ENCODE measurements around the gene PTPRO.

PTPRO gene

DNA sequence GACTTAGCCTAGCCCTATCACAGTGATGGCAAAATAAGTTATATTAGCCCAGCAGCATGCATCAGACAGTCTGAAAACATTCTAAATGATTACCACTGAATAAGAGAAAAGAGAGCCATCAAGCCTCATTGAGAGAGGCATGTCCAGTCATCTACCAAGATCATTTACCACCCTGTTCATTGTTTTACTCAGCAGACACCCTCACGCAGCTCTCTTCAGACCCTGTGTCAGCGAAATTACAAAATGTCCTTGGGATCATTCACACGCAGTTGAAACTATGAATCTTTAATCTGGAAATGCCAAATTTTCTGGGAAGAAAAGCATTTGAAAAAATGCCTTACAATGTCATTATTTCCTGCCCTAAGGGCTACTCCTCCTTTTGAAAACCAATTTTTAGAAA is 89.5 kb downstream of the PTPRO start:
- DNase-seq (ENCODE audit: insufficient read length) (no peak), FAIRE-seq (no peak)
- TF ChIP-seq TAF1 (IDR thresholded peaks at IDR 0.05; ENCODE audit: borderline replicate concordance, low read depth, low read length) (no peak), POLR2A (IDR thresholded peaks at IDR 0.05; ENCODE audit: low read depth, low read length) (no peak), POLR2AphosphoS5 (IDR thresholded peaks at IDR 0.05; ENCODE audit: low read depth, low read length) (no peak)

- no peak for TF ChIP-seq POLR2A (IDR thresholded peaks at IDR 0.05; ENCODE audit: low read depth, low read length)
- no peak for TF ChIP-seq TAF1 (IDR thresholded peaks at IDR 0.05; ENCODE audit: borderline replicate concordance, low read depth, low read length)
- TF ChIP-seq POLR2AphosphoS5 (IDR thresholded peaks at IDR 0.05; ENCODE audit: low read depth, low read length), result no peak
- FAIRE-seq (no peak), DNase-seq (ENCODE audit: insufficient read length) (no peak)
These were observed 95.4 kb downstream of the PTPRO start for GRCh38 chr12:15417691-15418090.

GRCh38 chr12:15423629-15424028 is 101.3 kb downstream of the PTPRO start:
- no peak for DNase-seq (ENCODE audit: insufficient read length)

GRCh38 chr12:15427913-15428312 is 105.6 kb downstream of the PTPRO start:
- FAIRE-seq (no peak), DNase-seq (ENCODE audit: insufficient read length) (no peak)
- TF ChIP-seq TAF1 (IDR thresholded peaks at IDR 0.05; ENCODE audit: borderline replicate concordance, low read depth, low read length) (no peak), POLR2A (IDR thresholded peaks at IDR 0.05; ENCODE audit: low read depth, low read length) (no peak), POLR2AphosphoS5 (IDR thresholded peaks at IDR 0.05; ENCODE audit: low read depth, low read length) (no peak)

More at GRCh38 chr12:15423629-15424028, 101.3 kb downstream of the PTPRO start:
- TF ChIP-seq POLR2A (IDR thresholded peaks at IDR 0.05; ENCODE audit: low read depth, low read length), result no peak
- TF ChIP-seq TAF1 (IDR thresholded peaks at IDR 0.05; ENCODE audit: borderline replicate concordance, low read depth, low read length), result no peak
- no peak for TF ChIP-seq POLR2AphosphoS5 (IDR thresholded peaks at IDR 0.05; ENCODE audit: low read depth, low read length)
- no peak for FAIRE-seq

DNA sequence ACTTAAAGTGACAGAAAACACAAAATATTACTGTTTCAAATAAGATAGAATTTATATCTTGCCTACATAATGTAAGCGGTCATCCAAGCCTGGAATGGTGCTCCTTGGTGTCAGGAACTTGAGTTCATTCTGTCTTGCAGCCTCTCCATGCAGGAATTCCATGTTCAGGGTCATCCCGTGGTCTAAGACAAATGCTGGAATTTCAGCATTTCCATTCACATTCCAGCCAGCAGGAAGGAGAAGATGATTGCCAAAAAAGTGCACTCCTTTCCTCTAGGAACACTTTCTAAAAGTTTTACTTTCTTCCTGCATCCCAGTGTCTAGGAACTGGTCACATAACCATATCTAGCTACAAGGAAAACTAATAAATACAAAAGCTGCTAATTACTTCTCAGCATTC is 106.3 kb downstream of the PTPRO start:
- TF ChIP-seq POLR2AphosphoS5 (IDR thresholded peaks at IDR 0.05; ENCODE audit: low read depth, low read length), result no peak
- TF ChIP-seq TAF1 (IDR thresholded peaks at IDR 0.05; ENCODE audit: borderline replicate concordance, low read depth, low read length), result no peak
- TF ChIP-seq POLR2A (IDR thresholded peaks at IDR 0.05; ENCODE audit: low read depth, low read length), result no peak
- no peak for FAIRE-seq
- DNase-seq (ENCODE audit: insufficient read length), result no peak

- FAIRE-seq (no peak), DNase-seq (ENCODE audit: insufficient read length) (no peak)
- TF ChIP-seq POLR2A (IDR thresholded peaks at IDR 0.05; ENCODE audit: low read depth, low read length), result no peak
- no peak for TF ChIP-seq POLR2AphosphoS5 (IDR thresholded peaks at IDR 0.05; ENCODE audit: low read depth, low read length)
- TF ChIP-seq TAF1 (IDR thresholded peaks at IDR 0.05; ENCODE audit: borderline replicate concordance, low read depth, low read length), result no peak
These were observed 107.0 kb downstream of the PTPRO start for GRCh38 chr12:15429262-15429661.

DNA sequence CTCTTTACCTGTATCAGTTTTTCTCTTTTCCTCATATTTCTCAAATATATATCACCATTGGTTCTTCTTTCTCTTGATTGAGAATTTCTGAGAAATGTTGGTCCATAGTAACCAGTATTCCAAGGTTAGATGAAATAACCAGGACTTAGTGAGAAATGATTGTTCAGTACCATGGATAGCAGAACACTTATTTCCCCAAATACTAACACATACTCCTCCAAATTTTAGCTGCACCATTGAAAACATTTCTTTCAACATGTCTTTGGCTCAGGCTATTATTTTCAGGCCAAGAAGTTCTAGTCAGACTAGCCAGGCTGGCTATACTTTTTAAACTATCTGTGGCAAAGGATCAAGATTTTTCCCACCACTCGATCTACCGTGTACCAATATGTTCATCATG is 113.3 kb downstream of the PTPRO start:
- no peak for FAIRE-seq
- TF ChIP-seq TAF1 (IDR thresholded peaks at IDR 0.05; ENCODE audit: borderline replicate concordance, low read depth, low read length) (no peak), POLR2A (IDR thresholded peaks at IDR 0.05; ENCODE audit: low read depth, low read length) (no peak), POLR2AphosphoS5 (IDR thresholded peaks at IDR 0.05; ENCODE audit: low read depth, low read length) (no peak)
- no peak for DNase-seq (ENCODE audit: insufficient read length)

DNA sequence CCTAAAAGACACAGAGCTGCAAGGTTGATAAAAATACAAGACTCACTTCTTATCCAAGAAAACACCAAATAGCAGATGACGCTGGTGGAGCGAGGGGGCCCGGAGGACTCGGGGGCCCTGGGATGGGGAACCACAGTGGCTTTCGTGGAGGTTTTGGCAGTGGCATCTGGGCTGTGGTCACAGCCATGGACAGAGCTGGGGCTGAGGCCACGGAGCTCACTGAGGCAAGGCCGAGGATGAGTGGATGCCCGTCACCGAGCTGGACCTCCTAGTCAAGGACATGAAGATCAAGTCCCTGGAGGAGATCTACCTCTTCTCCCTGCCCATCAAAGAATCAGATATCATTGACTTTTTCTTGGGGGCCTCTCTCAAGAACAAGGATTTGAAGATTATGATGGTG is 117.2 kb downstream of the PTPRO start:
- no peak for FAIRE-seq
- TF ChIP-seq POLR2A (IDR thresholded peaks at IDR 0.05; ENCODE audit: low read depth, low read length), result no peak
- TF ChIP-seq TAF1 (IDR thresholded peaks at IDR 0.05; ENCODE audit: borderline replicate concordance, low read depth, low read length), result no peak

DNA sequence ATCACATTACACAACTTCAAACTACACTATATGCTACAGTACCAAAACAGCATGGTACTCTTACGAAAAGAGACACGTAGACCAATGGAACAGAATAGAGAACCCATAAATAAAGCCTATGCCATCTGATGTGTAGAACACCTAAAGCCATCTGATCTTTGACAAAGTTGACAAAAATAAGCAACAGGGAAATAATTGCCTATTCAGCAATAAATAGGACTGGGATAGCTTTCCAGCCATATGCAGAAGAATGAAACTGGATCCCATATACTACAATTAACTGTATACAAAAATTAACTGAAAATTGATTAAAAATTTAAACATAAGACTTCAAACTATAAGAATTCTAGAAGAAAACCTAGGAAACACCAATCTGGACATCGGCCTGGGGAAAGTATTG is 120.7 kb downstream of the PTPRO start:
- DNase-seq (ENCODE audit: insufficient read length) (no peak), FAIRE-seq (no peak)
- TF ChIP-seq TAF1 (IDR thresholded peaks at IDR 0.05; ENCODE audit: borderline replicate concordance, low read depth, low read length) (no peak), POLR2A (IDR thresholded peaks at IDR 0.05; ENCODE audit: low read depth, low read length) (no peak), POLR2AphosphoS5 (IDR thresholded peaks at IDR 0.05; ENCODE audit: low read depth, low read length) (no peak)

More for the DNA sequence above, 117.2 kb downstream of the PTPRO start:
- no peak for DNase-seq (ENCODE audit: insufficient read length)

- DNase-seq (ENCODE audit: insufficient read length) (no peak), FAIRE-seq (no peak)
- TF ChIP-seq POLR2A (IDR thresholded peaks at IDR 0.05; ENCODE audit: low read depth, low read length), result no peak
- TF ChIP-seq POLR2AphosphoS5 (IDR thresholded peaks at IDR 0.05; ENCODE audit: low read depth, low read length), result no peak
- TF ChIP-seq TAF1 (IDR thresholded peaks at IDR 0.05; ENCODE audit: borderline replicate concordance, low read depth, low read length), result no peak
These were observed 121.3 kb downstream of the PTPRO start for GRCh38 chr12:15443611-15444010.

- no peak for FAIRE-seq
- DNase-seq (ENCODE audit: insufficient read length), result no peak
- TF ChIP-seq TAF1 (IDR thresholded peaks at IDR 0.05; ENCODE audit: borderline replicate concordance, low read depth, low read length) (no peak), POLR2AphosphoS5 (IDR thresholded peaks at IDR 0.05; ENCODE audit: low read depth, low read length) (no peak), POLR2A (IDR thresholded peaks at IDR 0.05; ENCODE audit: low read depth, low read length) (no peak)
These were observed 122.2 kb downstream of the PTPRO start for GRCh38 chr12:15444523-15444922.

GRCh38 chr12:15446807-15447206 is 124.5 kb downstream of the PTPRO start:
- TF ChIP-seq POLR2AphosphoS5 (IDR thresholded peaks at IDR 0.05; ENCODE audit: low read depth, low read length), result no peak
- no peak for TF ChIP-seq POLR2A (IDR thresholded peaks at IDR 0.05; ENCODE audit: low read depth, low read length)
- TF ChIP-seq TAF1 (IDR thresholded peaks at IDR 0.05; ENCODE audit: borderline replicate concordance, low read depth, low read length), result no peak
- DNase-seq (ENCODE audit: insufficient read length) (no peak), FAIRE-seq (no peak)

DNA sequence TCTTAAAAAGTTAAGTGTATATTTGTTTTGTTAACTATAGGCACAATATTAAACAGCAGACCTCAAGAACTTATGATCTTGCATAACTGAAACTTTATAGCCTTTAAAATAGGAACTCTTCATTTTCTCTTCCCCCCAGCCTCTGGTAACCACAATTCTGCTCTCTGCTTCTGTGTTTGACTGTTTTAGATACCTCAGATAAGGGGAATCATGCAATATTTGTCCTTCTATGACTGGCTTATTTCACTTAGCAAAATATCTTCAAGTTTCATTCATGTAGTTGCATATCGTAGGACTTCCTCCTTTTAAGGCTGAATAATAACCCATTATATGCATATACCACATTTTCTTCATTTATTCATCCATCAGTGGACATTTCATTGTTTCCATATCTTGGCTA is 131.3 kb downstream of the PTPRO start:
- FAIRE-seq, result no peak
- no peak for TF ChIP-seq POLR2A (IDR thresholded peaks at IDR 0.05; ENCODE audit: low read depth, low read length)
- no peak for TF ChIP-seq POLR2AphosphoS5 (IDR thresholded peaks at IDR 0.05; ENCODE audit: low read depth, low read length)
- no peak for TF ChIP-seq TAF1 (IDR thresholded peaks at IDR 0.05; ENCODE audit: borderline replicate concordance, low read depth, low read length)
- no peak for DNase-seq (ENCODE audit: insufficient read length)
